HG03060 (cell line): ENCODE data around the gene USP2.

Experiments used
- ATAC-seq: cut with Tn5 transposase; IDR thresholded peaks from one replicate; pipeline ENCODE4 v1.9.1; 2021; ENCODE audit warnings: low read depth, moderate number of reproducible peaks; ENCODE audit not compliant: unreplicated experiment

USP2 gene

GRCh38 chr11:119310682-119311052 is 70.8 kb downstream of the USP2 start:
- no peak for ATAC-seq

GRCh38 chr11:119309953-119310681 is 71.4 kb downstream of the USP2 start:
- ATAC-seq = no peak

GRCh38 chr11:119309411-119309810 is 72.1 kb downstream of the USP2 start:
- ATAC-seq = no peak

- no peak for ATAC-seq
These were observed 73.5 kb downstream of the USP2 start for GRCh38 chr11:119307974-119308373.

GRCh38 chr11:119307219-119307618 is 74.3 kb downstream of the USP2 start:
- no peak for ATAC-seq

- ATAC-seq = no peak
These were observed 75.1 kb downstream of the USP2 start for GRCh38 chr11:119306373-119306890.

- no peak for ATAC-seq
These were observed 75.7 kb downstream of the USP2 start for GRCh38 chr11:119305556-119306372.
